Measurements from ENCODE around the gene XRN1.

The XRN1 gene

GRCh38 chr3:142429582-142429981 is 18.3 kb downstream of the XRN1 start:
- no peak overlapping the region for H3K4me3 ChIP-seq (ENCODE audit: low read depth, low read length)
- no peak overlapping the region for H3K27ac ChIP-seq (ENCODE audit: low read depth, low read length)
- H3K27me3 ChIP-seq (ENCODE audit: insufficient read depth, low read length): no peaks in the 10 kb centered on the region
- H4K8ac ChIP-seq (ENCODE audit: low read depth, low read length): no peak overlapping the region
- no peaks in the 10 kb centered on the region for H3K9me3 ChIP-seq (ENCODE audit: insufficient read depth, low read depth, low read length)
- H4K91ac ChIP-seq (ENCODE audit: low read depth, low read length): no peak overlapping the region
- DNase-seq: no peak
- H2BK12ac ChIP-seq (ENCODE audit: low read length): no peak overlapping the region
- H2BK5ac ChIP-seq (ENCODE audit: low read depth, low read length, poor library complexity): no peak overlapping the region
- H3K79me1 ChIP-seq (ENCODE audit: low read length): no peaks in the 10 kb centered on the region
- H2AK5ac ChIP-seq (ENCODE audit: low read length): no peak overlapping the region
- H3K14ac ChIP-seq (ENCODE audit: low read length): no peak overlapping the region
- no peak overlapping the region for H3K23ac ChIP-seq (ENCODE audit: low read length)
- peaks cover 2 to 4% of the 10 kb centered on the region in 2 experiments for H3K36me3 ChIP-seq (ENCODE audit: control insufficient read depth in 1 of 2, insufficient read depth in 2 of 2, low read length in 2 of 2)
- no peak overlapping the region for H3K4ac ChIP-seq (ENCODE audit: low read depth, low read length)
- no peak overlapping the region for H2BK120ac ChIP-seq (ENCODE audit: insufficient read depth, low read length, poor library complexity)
- no peaks in the 10 kb centered on the region for H3K4me1 ChIP-seq (ENCODE audit: control insufficient read depth in 1 of 2, insufficient read depth in 2 of 2, low read length in 2 of 2)
- no peaks in the 10 kb centered on the region for H3K79me2 ChIP-seq (ENCODE audit: control insufficient read depth, insufficient read depth, low read length, poor library complexity)
- no peak overlapping the region for H3K9ac ChIP-seq (ENCODE audit: low read length)
- H4K12ac ChIP-seq (ENCODE audit: low read depth, low read length): no peak overlapping the region
- no peak overlapping the region for H3K4me2 ChIP-seq (ENCODE audit: low read length)
- no peak overlapping the region for H3K18ac ChIP-seq (ENCODE audit: low read length)
- no peak overlapping the region for H2AFZ ChIP-seq (ENCODE audit: insufficient read depth, low read length, poor library complexity)

DNA sequence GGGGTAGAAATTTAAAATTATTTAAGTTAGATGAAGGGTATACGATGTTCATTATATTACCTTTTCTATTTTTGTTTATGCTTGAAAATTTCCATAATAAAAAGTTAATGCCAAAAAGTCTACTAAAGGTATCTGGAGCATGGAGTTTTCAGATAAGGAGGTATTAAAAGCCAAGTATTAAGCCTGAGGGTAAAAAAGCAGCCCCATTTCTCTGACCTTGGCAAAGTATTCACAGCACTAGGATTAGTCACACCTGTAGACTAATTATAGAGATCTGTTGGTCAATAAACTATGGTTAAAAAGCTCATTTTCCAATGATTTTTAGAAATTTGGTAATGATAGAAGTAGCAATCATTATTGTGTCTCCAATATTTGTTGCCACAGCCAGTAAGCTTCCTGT is 23.1 kb downstream of the XRN1 start:
- no CpG with 5 or more reads among the region's 1 CpG for WGBS (ENCODE audit: extremely low coverage, insufficient coverage, insufficient read length)
- Histone ChIP-seq H3K23ac (ENCODE audit: low read length) (no peak overlapping the region), H3K4me2 (ENCODE audit: low read length) (no peak overlapping the region), H3K79me2 (ENCODE audit: control insufficient read depth, insufficient read depth, low read length, poor library complexity) (no peaks in the 10 kb centered on the region), H3K4me1 (ENCODE audit: control insufficient read depth in 1 of 2, insufficient read depth in 2 of 2, low read length in 2 of 2) (no peaks in the 10 kb centered on the region), H3K18ac (ENCODE audit: low read length) (no peak overlapping the region), H2AFZ (ENCODE audit: insufficient read depth, low read length, poor library complexity) (no peak overlapping the region), H3K27me3 (ENCODE audit: insufficient read depth, low read length) (no peaks in the 10 kb centered on the region), H4K91ac (ENCODE audit: low read depth, low read length) (no peak overlapping the region), H3K36me3 (ENCODE audit: control insufficient read depth in 1 of 2, insufficient read depth in 2 of 2, low read length in 2 of 2) (peaks cover 3 to 6% of the 10 kb centered on the region in 2 experiments), H4K8ac (ENCODE audit: low read depth, low read length) (no peak overlapping the region), H3K27ac (ENCODE audit: low read depth, low read length) (no peak overlapping the region), H4K12ac (ENCODE audit: low read depth, low read length) (no peak overlapping the region), H3K4me3 (ENCODE audit: low read depth, low read length) (no peak overlapping the region), H2BK120ac (ENCODE audit: insufficient read depth, low read length, poor library complexity) (no peak overlapping the region), H3K4ac (ENCODE audit: low read depth, low read length) (no peak overlapping the region), H3K14ac (ENCODE audit: low read length) (no peak overlapping the region), H3K9me3 (ENCODE audit: insufficient read depth, low read depth, low read length) (no peaks in the 10 kb centered on the region), H3K9ac (ENCODE audit: low read length) (no peak overlapping the region), H3K79me1 (ENCODE audit: low read length) (no peaks in the 10 kb centered on the region), H2AK5ac (ENCODE audit: low read length) (no peak overlapping the region), H2BK12ac (ENCODE audit: low read length) (no peak overlapping the region), H2BK5ac (ENCODE audit: low read depth, low read length, poor library complexity) (no peak overlapping the region)
- DNase-seq: no peak

GRCh38 chr3:142418926-142419592 is 28.8 kb downstream of the XRN1 start:
- H3K9ac ChIP-seq (ENCODE audit: low read length): no peak overlapping the region
- no peak overlapping the region for H3K23ac ChIP-seq (ENCODE audit: low read length)
- no peaks in the 10 kb centered on the region for H3K9me3 ChIP-seq (ENCODE audit: insufficient read depth, low read depth, low read length)
- no peak overlapping the region for H3K14ac ChIP-seq (ENCODE audit: low read length)
- H3K4me2 ChIP-seq (ENCODE audit: low read length): peak overlapping the region; percentile 7
- H2BK5ac ChIP-seq (ENCODE audit: low read depth, low read length, poor library complexity): no peak overlapping the region
- no peak overlapping the region for H3K4me3 ChIP-seq (ENCODE audit: low read depth, low read length)
- no peak overlapping the region for H4K12ac ChIP-seq (ENCODE audit: low read depth, low read length)
- H2BK12ac ChIP-seq (ENCODE audit: low read length): no peak overlapping the region
- H2BK120ac ChIP-seq (ENCODE audit: insufficient read depth, low read length, poor library complexity): no peak overlapping the region
- no peak overlapping the region for H3K4ac ChIP-seq (ENCODE audit: low read depth, low read length)
- DNase-seq: no peak
- no peak overlapping the region for H4K91ac ChIP-seq (ENCODE audit: low read depth, low read length)
- H3K27me3 ChIP-seq (ENCODE audit: insufficient read depth, low read length): no peaks in the 10 kb centered on the region
- peaks cover 6 to 7% of the 10 kb centered on the region in 2 experiments for H3K4me1 ChIP-seq (ENCODE audit: control insufficient read depth in 1 of 2, insufficient read depth in 2 of 2, low read length in 2 of 2)
- H2AK5ac ChIP-seq (ENCODE audit: low read length): no peak overlapping the region
- WGBS (ENCODE audit: extremely low coverage, insufficient coverage, insufficient read length): no CpG with 5 or more reads among the region's 5 CpGs
- peaks cover 5 to 10% of the 10 kb centered on the region in 2 experiments for H3K36me3 ChIP-seq (ENCODE audit: control insufficient read depth in 1 of 2, insufficient read depth in 2 of 2, low read length in 2 of 2)
- H3K79me1 ChIP-seq (ENCODE audit: low read length): no peaks in the 10 kb centered on the region
- no peak overlapping the region for H4K8ac ChIP-seq (ENCODE audit: low read depth, low read length)
- H3K27ac ChIP-seq (ENCODE audit: low read depth, low read length): peak overlapping the region; percentile 49
- H3K79me2 ChIP-seq (ENCODE audit: control insufficient read depth, insufficient read depth, low read length, poor library complexity): no peaks in the 10 kb centered on the region
- no peak overlapping the region for H3K18ac ChIP-seq (ENCODE audit: low read length)
- no peak overlapping the region for H2AFZ ChIP-seq (ENCODE audit: insufficient read depth, low read length, poor library complexity)

GRCh38 chr3:142417302-142417701 is 30.5 kb downstream of the XRN1 start:
- Histone ChIP-seq H3K79me2 (ENCODE audit: control insufficient read depth, insufficient read depth, low read length, poor library complexity) (no peaks in the 10 kb centered on the region), H2AK5ac (ENCODE audit: low read length) (no peak overlapping the region), H3K14ac (ENCODE audit: low read length) (no peak overlapping the region), H3K9me3 (ENCODE audit: insufficient read depth, low read depth, low read length) (no peaks in the 10 kb centered on the region), H3K27me3 (ENCODE audit: insufficient read depth, low read length) (no peaks in the 10 kb centered on the region), H4K12ac (ENCODE audit: low read depth, low read length) (no peak overlapping the region), H3K4me1 (ENCODE audit: control insufficient read depth in 1 of 2, insufficient read depth in 2 of 2, low read length in 2 of 2) (peaks cover 6 to 7% of the 10 kb centered on the region in 2 experiments), H2BK5ac (ENCODE audit: low read depth, low read length, poor library complexity) (no peak overlapping the region), H4K91ac (ENCODE audit: low read depth, low read length) (no peak overlapping the region), H3K4me2 (ENCODE audit: low read length) (no peak overlapping the region), H2AFZ (ENCODE audit: insufficient read depth, low read length, poor library complexity) (no peak overlapping the region), H2BK12ac (ENCODE audit: low read length) (no peak overlapping the region), H3K4me3 (ENCODE audit: low read depth, low read length) (no peak overlapping the region), H4K8ac (ENCODE audit: low read depth, low read length) (no peak overlapping the region), H2BK120ac (ENCODE audit: insufficient read depth, low read length, poor library complexity) (no peak overlapping the region), H3K4ac (ENCODE audit: low read depth, low read length) (no peak overlapping the region), H3K9ac (ENCODE audit: low read length) (no peak overlapping the region), H3K36me3 (ENCODE audit: control insufficient read depth in 1 of 2, insufficient read depth in 2 of 2, low read length in 2 of 2) (peaks cover 5 to 10% of the 10 kb centered on the region in 2 experiments), H3K18ac (ENCODE audit: low read length) (no peak overlapping the region), H3K23ac (ENCODE audit: low read length) (no peak overlapping the region), H3K27ac (ENCODE audit: low read depth, low read length) (no peak overlapping the region), H3K79me1 (ENCODE audit: low read length) (no peaks in the 10 kb centered on the region)
- whole genome bisulfite sequencing (ENCODE audit: extremely low coverage, insufficient coverage, insufficient read length): no CpG with 5 or more reads among the region's 1 CpG
- DNase-seq: no peak
